Aorta (tissue), 5 donors: Measurements from ENCODE around the gene CCM2L. TPM values are rescaled to one million over a fixed set of nuclear protein-coding genes. Genes with fewer than 3 reads are reported as not detected.

Experiments
- ATAC-seq: fragments of 200-7000 bp; cut with Tn5 transposase; one replicate; pipeline ENCODE4 v1.9.1; 2022; ENCODE audit warnings: moderate library complexity; ENCODE audit not compliant: low FRiP score
- DNase-seq, 2 donors: peaks; one replicate each; pipeline ENCODE4 v3.0.0-alpha.2; 2020
- H3K27ac ChIP-seq, 2 donors: one replicate each; pipeline ENCODE4 v1.5.1; 2013; ENCODE audit warnings: low read length in 2 of 2, mild to moderate bottlenecking in 2 of 2, moderate library complexity in 2 of 2, control low read depth in 1 of 2, inconsistent platforms in 1 of 2, low read depth in 1 of 2
- H3K27me3 ChIP-seq, 2 donors: one replicate each; pipeline ENCODE4 v1.6.1; 2013; ENCODE audit warnings: control low read depth in 1 of 2, low read length in 1 of 2, mild to moderate bottlenecking in 1 of 2, moderate library complexity in 1 of 2; ENCODE audit not compliant: insufficient read depth in 2 of 2, control insufficient read depth in 1 of 2
- H3K36me3 ChIP-seq, 2 donors: one replicate each; pipeline ENCODE4 v1.6.1; 2013; ENCODE audit warnings: control low read depth in 1 of 2, low read length in 1 of 2, mild to moderate bottlenecking in 1 of 2; ENCODE audit not compliant: insufficient read depth in 2 of 2, control insufficient read depth in 1 of 2
- H3K4me1 ChIP-seq, 2 donors: one replicate each; pipeline ENCODE4 v1.6.1; 2013; ENCODE audit warnings: low read length in 2 of 2, control low read depth in 1 of 2, mild to moderate bottlenecking in 1 of 2, moderate library complexity in 1 of 2; ENCODE audit not compliant: insufficient read depth in 2 of 2, control insufficient read depth in 1 of 2
- H3K4me3 ChIP-seq, 2 donors: one replicate each; pipeline ENCODE4 v1.5.1; 2013; ENCODE audit warnings: low read length in 2 of 2, control low read depth in 1 of 2, mild to moderate bottlenecking in 1 of 2
- H3K9me3 ChIP-seq: one replicate; pipeline ENCODE4 v1.6.1; 2013; ENCODE audit warnings: mild to moderate bottlenecking, low read length; ENCODE audit not compliant: control insufficient read depth
- WGBS, 2 donors: extraction: QIAGEN DNeasy Blood & Tissue Kit; methylation state at CpG; one replicate each; pipeline ENCODE4 v1.1.7; 2013; 5-methylcytosine and 5-hydroxymethylcytosine counted together
- intact Hi-C, 2 donors: fragments of 100-400 bp; cut with DNase I; formaldehyde crosslinking; loops; one replicate each; pipeline versions ENCODE4 v1.14.2 to v1.15.0; 2022
- polyA plus RNA-seq, 2 donors: library from polyadenylated mRNA; stranded (reverse); fragments of 200-250 nt; gene quantifications; one replicate each; pipeline ENCODE4 v1.2.3, GENCODE V29; 2013
- total RNA-seq, 2 donors: library from RNA; stranded (reverse); fragmentation: NEBNext Ultra II Directional; extraction: Animal tissue kit (Norgen Biotek cat#: 25700); gene quantifications; one replicate each; pipeline ENCODE4 v1.2.1, GENCODE V29; 2021
- donor health status: healthy with polysubstance abuse.
- donor health status: Bipolar disorder and iron deficiency.
- donor health status: DM: no; HTN: no; CAD: no.
- donor health status: DM: no; HTN: no; CAD: no.
- donor health status: DM: yes; HTN: yes; CAD: no.

The CCM2L gene
- total and polyA plus RNA-seq, 4 donors: 0.88 to 11.0 (median 4.6) TPM

GRCh38 chr20:32006841-32007786 lies 3.1 kb upstream of the CCM2L start:
- no peak for ATAC-seq
- H3K27me3 ChIP-seq: no peaks in the 10 kb centered on the region
- H3K36me3 ChIP-seq: no peaks in the 10 kb centered on the region
- WGBS, 2 donors: 53 to 59% methylated on average over 8 of the region's 8 CpGs
- H3K4me1 ChIP-seq: no peaks in the 10 kb centered on the region
- H3K4me3 ChIP-seq: no peak overlapping the region
- no peak overlapping the region for H3K27ac ChIP-seq
- H3K9me3 ChIP-seq: no peaks in the 10 kb centered on the region
- intact Hi-C loops: no loop called here
- DNase-seq: no peak

- H3K9me3 ChIP-seq: no peaks in the 10 kb centered on the region
- H3K36me3 ChIP-seq: no peaks in the 10 kb centered on the region
- 41 to 42% methylated on average over 10 of the region's 10 CpGs for WGBS, 2 donors
- ATAC-seq: peak; percentile 60
- H3K27ac ChIP-seq: no peak overlapping the region
- intact Hi-C loops: no loop called here
- no peak overlapping the region for H3K4me3 ChIP-seq
- no peaks in the 10 kb centered on the region for H3K4me1 ChIP-seq
- H3K27me3 ChIP-seq: no peaks in the 10 kb centered on the region
- DNase-seq: peak in 1 of 2 donors; percentile 70
These were observed 2.2 kb upstream of the CCM2L start for GRCh38 chr20:32007787-32008616.

GRCh38 chr20:32009564-32009963 lies 674 bp upstream of the CCM2L start:
- Histone ChIP-seq H3K27me3 (no peaks in the 10 kb centered on the region), H3K4me3 (no peak overlapping the region), H3K36me3 (no peaks in the 10 kb centered on the region), H3K27ac (no peak overlapping the region), H3K4me1 (no peaks in the 10 kb centered on the region), H3K9me3 (no peaks in the 10 kb centered on the region)
- 91 to 93% methylated on average over 7 of the region's 7 CpGs for WGBS, 2 donors
- no peak for DNase-seq
- no peak for ATAC-seq
- intact Hi-C loops: no loop called here

GRCh38 chr20:32010666-32011065 lies 428 bp downstream of the CCM2L start:
- Histone ChIP-seq H3K27ac (no peak overlapping the region), H3K27me3 (no peaks in the 10 kb centered on the region), H3K36me3 (no peaks in the 10 kb centered on the region), H3K9me3 (no peaks in the 10 kb centered on the region), H3K4me1 (no peaks in the 10 kb centered on the region), H3K4me3 (no peak overlapping the region)
- intact Hi-C loops: no loop called here
- DNase-seq (no peak), ATAC-seq (no peak)
- WGBS, 2 donors: 26 to 28% methylated on average over 8 of the region's 8 CpGs

- ATAC-seq (no peak), DNase-seq (no peak)
- H3K9me3 ChIP-seq: no peaks in the 10 kb centered on the region
- intact Hi-C loops: no loop called here
- no peaks in the 10 kb centered on the region for H3K27me3 ChIP-seq
- 72 to 76% methylated on average over 5 of the region's 5 CpGs for WGBS, 2 donors
- no peak overlapping the region for H3K4me3 ChIP-seq
- H3K27ac ChIP-seq: no peak overlapping the region
- no peaks in the 10 kb centered on the region for H3K4me1 ChIP-seq
- no peaks in the 10 kb centered on the region for H3K36me3 ChIP-seq
These were observed 2.0 kb downstream of the CCM2L start for GRCh38 chr20:32012159-32012688.

- H3K9me3 ChIP-seq: no peaks in the 10 kb centered on the region
- H3K27ac ChIP-seq: no peak overlapping the region
- ATAC-seq: no peak
- DNase-seq: peak in 1 of 2 donors; percentile 1
- 71 to 73% methylated on average over 7 of the region's 7 CpGs for WGBS, 2 donors
- no peaks in the 10 kb centered on the region for H3K27me3 ChIP-seq
- no peaks in the 10 kb centered on the region for H3K4me1 ChIP-seq
- no peaks in the 10 kb centered on the region for H3K36me3 ChIP-seq
- no peak overlapping the region for H3K4me3 ChIP-seq
- intact Hi-C loops: no loop called here
These were observed 3.1 kb downstream of the CCM2L start for GRCh38 chr20:32013326-32013725.

- DNase-seq (peak in 1 of 2 donors; percentile 62), ATAC-seq (no peak)
- Histone ChIP-seq H3K27me3 (peaks cover 0 to 2% of the 10 kb centered on the region in 2 donors), H3K4me1 (peaks cover 0 to 2% of the 10 kb centered on the region in 2 donors), H3K27ac (no peak overlapping the region), H3K36me3 (no peaks in the 10 kb centered on the region), H3K9me3 (no peaks in the 10 kb centered on the region), H3K4me3 (no peak overlapping the region)
- 8 to 12% methylated on average over 18 to 30 of the region's 35 CpGs for WGBS, 2 donors
- intact Hi-C loops: no loop called here
These were observed 7.5 kb downstream of the CCM2L start for GRCh38 chr20:32017711-32018251.

GRCh38 chr20:32018269-32019155 lies 8.3 kb downstream of the CCM2L start:
- intact Hi-C loops: no loop called here
- Histone ChIP-seq H3K27me3 (peaks cover 0 to 2% of the 10 kb centered on the region in 2 donors), H3K9me3 (no peaks in the 10 kb centered on the region), H3K4me3 (peak overlapping the region; percentile 21 to 52), H3K36me3 (no peaks in the 10 kb centered on the region), H3K27ac (no peak overlapping the region), H3K4me1 (peaks cover 0 to 2% of the 10 kb centered on the region in 2 donors)
- WGBS, 2 donors: 1 to 2% methylated on average over 57 to 67 of the region's 67 CpGs
- ATAC-seq (peak; percentile 54), DNase-seq (peak in 1 of 2 donors; percentile 88)
